Measurements from ENCODE around the gene CIB4. TPM values are rescaled to one million over a fixed set of nuclear protein-coding genes. Genes with fewer than 3 reads are reported as not detected.

Gene CIB4
- total and polyA plus RNA-seq, 9 of the 15 experiments (the other 6 are each of a cell fraction or from before 2014, with no cell fraction given) = not detected

- no peaks in the 10 kb centered on the region; a peak in 1 of 5 replicates for H3K4me1 ChIP-seq (replicated peaks in 1 of 2; ENCODE audit: control insufficient read depth in 2 of 2, insufficient read depth in 2 of 2, low read length in 2 of 2)
- POLR2A ChIA-PET = interaction anchor here (0.6 to 0.8 kb wide), 2 partner anchors 27 to 64 kb away, joined by 3 read pairs; no protein-coding TSS in a partner anchor
- peaks cover 6 to 22% of the 10 kb centered on the region in 2 experiments; a peak in 4 of 5 replicates for H3K27me3 ChIP-seq (ENCODE audit: control insufficient read depth in 2 of 2, insufficient read depth in 2 of 2, low read length in 2 of 2)
- no TSS peak for BruUV-seq (replicated peaks)
- H4K20me1 ChIP-seq (replicated peaks; ENCODE audit: control insufficient read depth, insufficient read depth, low read length) = no peaks in the 10 kb centered on the region
- H3K27ac ChIP-seq (ENCODE audit: extremely low read depth, low read depth, low read length) = no peak overlapping the region
- no peak overlapping the region for H3K4me3 ChIP-seq
- in situ Hi-C loops (cut with MboI) = no loop called here
- H3K9ac ChIP-seq (ENCODE audit: insufficient read depth in 1 of 2, low read depth in 2 of 2, low read length in 2 of 2) = no peak overlapping the region
- CTCF ChIA-PET (ENCODE audit: low intra/inter-chr PET ratio) = no interaction called here
- no peaks in the 10 kb centered on the region for H3K36me3 ChIP-seq (ENCODE audit: control insufficient read depth, insufficient read depth, low read length)
- H3K4me2 ChIP-seq (ENCODE audit: insufficient read depth, low read length) = no peak overlapping the region
- no peaks in the 10 kb centered on the region for H3K9me1 ChIP-seq (ENCODE audit: control insufficient read depth, insufficient read depth, low read length)
- WGBS (ENCODE audit: insufficient coverage, low coverage, missing lambda C conversion rate) = 2% methylated on average over 6 of the region's 6 CpGs
- H3K9me3 ChIP-seq (replicated peaks; ENCODE audit: control insufficient read depth, insufficient read depth, low read depth, low read length) = no peaks in the 10 kb centered on the region
- no peaks in the 10 kb centered on the region for H3K79me2 ChIP-seq (ENCODE audit: control insufficient read depth, insufficient read depth, low read length)
- no peak overlapping the region for H2AFZ ChIP-seq (ENCODE audit: low read depth, low read length)
- ATAC-seq = no peak
- intact Hi-C loops (cut with micrococcal nuclease) = no loop called here
- peak in 2 of 4 experiments; percentile 20 to 31 for DNase-seq (ENCODE audit: extremely low read depth in 1 of 4, low spot score in 3 of 4)
- no peak for FAIRE-seq
- TF ChIP-seq ZNF695 (CRISPR knock-in tag; IDR thresholded peaks at IDR 0.05) (no peak), NFE2L1 (tag; IDR thresholded peaks at IDR 0.05; ENCODE audit: borderline replicate concordance, low read depth) (no peak), ATF4 (CRISPR knock-in tag; IDR thresholded peaks at IDR 0.05) (0 out of 2 replicates have a peak, but pooled peaks have one; percentile 19), ZNF589 (CRISPR knock-in tag; IDR thresholded peaks at IDR 0.05; ENCODE audit: low read depth) (no peak), ZBTB7A (IDR thresholded peaks at IDR 0.05; ENCODE audit: borderline replicate concordance, control insufficient read depth, low read depth, low read length) (no peak), FOXA3 (CRISPR knock-in tag; conservative IDR thresholded peaks at IDR 0.05 in 1 of 2, IDR thresholded peaks at IDR 0.05 in 1 of 2) (peak; percentile 57 to 87; a peak in 2 of 4 replicates), TAL1 (IDR thresholded peaks at IDR 0.05) (peak; percentile 22; the same call in 1 of the 2 replicates), POLR3G (IDR thresholded peaks at IDR 0.05; ENCODE audit: extremely low read depth, insufficient read length, insufficient replicate concordance) (no peak), SP1 (CRISPR knock-in tag; IDR thresholded peaks at IDR 0.05) (no peak), ARID1B (IDR thresholded peaks at IDR 0.05) (peak; percentile 56), MAZ (CRISPR knock-in tag; conservative IDR thresholded peaks at IDR 0.05 in 1 of 2, IDR thresholded peaks at IDR 0.05 in 1 of 2) (no peak), CEBPG (CRISPR knock-in tag; IDR thresholded peaks at IDR 0.05) (no peak), CEBPG (tag; conservative IDR thresholded peaks at IDR 0.05 in 1 of 2, IDR thresholded peaks at IDR 0.05 in 1 of 2) (no peak), NFXL1 (CRISPR knock-in tag; IDR thresholded peaks at IDR 0.05) (no peak), TCF3 (CRISPR knock-in tag; IDR thresholded peaks at IDR 0.05) (peak; percentile 73), TEAD4 (IDR thresholded peaks at IDR 0.05; ENCODE audit: low read length) (peak; percentile 57; the same call in 1 of the 2 replicates), TEAD4 (CRISPR knock-in tag; IDR thresholded peaks at IDR 0.05; ENCODE audit: borderline replicate concordance) (no peak), KDM4B (IDR thresholded peaks at IDR 0.05; ENCODE audit: borderline replicate concordance in 2 of 2, low read depth in 1 of 2) (no peak), TEAD1 (CRISPR knock-in tag; IDR thresholded peaks at IDR 0.05) (peak; percentile 60 to 88; a peak in 2 of 4 replicates), RNF219 (CRISPR knock-in tag; IDR thresholded peaks at IDR 0.05) (no peak)
These were observed 17.7 kb upstream of the CIB4 start for GRCh38 chr2:26658691-26659346.
